ENCODE measurements around the gene MPHOSPH9.

The MPHOSPH9 gene

GRCh38 chr12:123134826-123135225 lies 98.1 kb downstream of the MPHOSPH9 start:
- TF ChIP-seq REST (IDR thresholded peaks at IDR 0.05; ENCODE audit: insufficient read depth in 1 of 2, low read depth in 2 of 2, low read length in 2 of 2) (no peak), FOXP2 (optimal IDR thresholded peaks at IDR 0.05; ENCODE audit: borderline replicate concordance, extremely low read depth, extremely low read length, insufficient read depth) (no peak), TAF1 (IDR thresholded peaks at IDR 0.05; ENCODE audit: borderline replicate concordance, insufficient read depth, low read length) (no peak), SIN3A (IDR thresholded peaks at IDR 0.05; ENCODE audit: borderline replicate concordance, insufficient read depth, low read length) (no peak), POLR2AphosphoS5 (IDR thresholded peaks at IDR 0.05; ENCODE audit: low read depth, low read length) (no peak)

GRCh38 chr12:123134271-123134671 lies 98.7 kb downstream of the MPHOSPH9 start:
- no peak for TF ChIP-seq REST (IDR thresholded peaks at IDR 0.05; ENCODE audit: insufficient read depth in 1 of 2, low read depth in 2 of 2, low read length in 2 of 2)
- no peak for TF ChIP-seq FOXP2 (optimal IDR thresholded peaks at IDR 0.05; ENCODE audit: borderline replicate concordance, extremely low read depth, extremely low read length, insufficient read depth)
- TF ChIP-seq SIN3A (IDR thresholded peaks at IDR 0.05; ENCODE audit: borderline replicate concordance, insufficient read depth, low read length), result no peak
- TF ChIP-seq TAF1 (IDR thresholded peaks at IDR 0.05; ENCODE audit: borderline replicate concordance, insufficient read depth, low read length), result no peak
- TF ChIP-seq POLR2AphosphoS5 (IDR thresholded peaks at IDR 0.05; ENCODE audit: low read depth, low read length), result no peak

DNA sequence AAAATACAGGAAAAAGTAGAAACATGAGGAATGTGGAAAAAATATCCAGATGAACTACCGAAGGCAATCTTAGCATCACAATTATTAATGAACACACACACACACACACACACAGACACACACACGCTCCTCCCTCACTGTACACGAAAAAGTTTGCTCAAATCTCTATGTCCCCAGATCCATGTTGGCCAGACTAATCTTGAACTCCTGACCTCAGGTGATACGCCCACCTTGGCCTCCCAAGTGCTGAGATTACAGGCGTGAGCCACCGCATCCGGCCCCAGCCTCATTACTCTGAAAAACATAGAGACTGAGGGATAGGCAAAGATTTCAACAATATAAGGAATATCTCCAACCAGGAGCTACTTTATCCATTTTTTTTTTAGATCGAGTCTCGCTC lies 99.2 kb downstream of the MPHOSPH9 start:
- TF ChIP-seq SIN3A (IDR thresholded peaks at IDR 0.05; ENCODE audit: borderline replicate concordance, insufficient read depth, low read length) (no peak), POLR2AphosphoS5 (IDR thresholded peaks at IDR 0.05; ENCODE audit: low read depth, low read length) (no peak), TAF1 (IDR thresholded peaks at IDR 0.05; ENCODE audit: borderline replicate concordance, insufficient read depth, low read length) (no peak), FOXP2 (optimal IDR thresholded peaks at IDR 0.05; ENCODE audit: borderline replicate concordance, extremely low read depth, extremely low read length, insufficient read depth) (no peak), REST (IDR thresholded peaks at IDR 0.05; ENCODE audit: insufficient read depth in 1 of 2, low read depth in 2 of 2, low read length in 2 of 2) (no peak)

- TF ChIP-seq SIN3A (IDR thresholded peaks at IDR 0.05; ENCODE audit: borderline replicate concordance, insufficient read depth, low read length), result no peak
- no peak for TF ChIP-seq REST (IDR thresholded peaks at IDR 0.05; ENCODE audit: insufficient read depth in 1 of 2, low read depth in 2 of 2, low read length in 2 of 2)
- TF ChIP-seq FOXP2 (optimal IDR thresholded peaks at IDR 0.05; ENCODE audit: borderline replicate concordance, extremely low read depth, extremely low read length, insufficient read depth), result no peak
- no peak for TF ChIP-seq TAF1 (IDR thresholded peaks at IDR 0.05; ENCODE audit: borderline replicate concordance, insufficient read depth, low read length)
- TF ChIP-seq POLR2AphosphoS5 (IDR thresholded peaks at IDR 0.05; ENCODE audit: low read depth, low read length), result no peak
These were observed 99.9 kb downstream of the MPHOSPH9 start for GRCh38 chr12:123132951-123133619.

Measured in PFSK-1 (cell line).